Erythroblast (primary cell): ENCODE data around the gene AHNAK2.

ENCODE experiments used
- GATA1 ChIP-seq: IDR thresholded peaks from 2 replicates; pipeline ENCODE4 v1.6.1; 2011; ENCODE audit warnings: low read depth, mild to moderate bottlenecking, control low read depth, low read length, moderate library complexity
- POLR2A ChIP-seq: IDR thresholded peaks from 2 replicates; pipeline ENCODE4 v1.6.1; 2011; ENCODE audit warnings: mild to moderate bottlenecking, low read length

- TF ChIP-seq POLR2A (no peak), GATA1 (no peak)
These were observed 4.5 kb upstream of the AHNAK2 start for GRCh38 chr14:104982548-104983230.
